ENCODE measurements around the gene FBXO2. TPM values are rescaled to one million over a fixed set of nuclear protein-coding genes. Genes with fewer than 3 reads are reported as not detected.

FBXO2 gene
- total RNA-seq, 8 experiments from 2014 or later: 0.42 to 7.6 (median 2.1) TPM

GRCh38 chr1:11657654-11658053 is 3.4 kb upstream of the FBXO2 start:
- Histone ChIP-seq H3K27ac (no peak overlapping the region), H3K4me1 (replicated peaks in 1 of 2) (peaks cover 7 to 9% of the 10 kb centered on the region in 2 donors), H3K4me3 (no peak overlapping the region)
- in situ Hi-C loops (cut with MboI; ENCODE audit: low pct_unique_long_range_greater_than_20kb in 2 of 9, low sequenced_read_pairs in 9 of 9, unreplicated experiment in 9 of 9): loop anchor here in 1 of 9 experiments (10.0 kb wide), 1 partner anchor 57 kb away; no protein-coding TSS in a partner anchor
- 70 to 100% (median 88%) methylated on average over 1 to 6 of the region's 6 CpGs for WGBS, 10 experiments
- no peak for ATAC-seq (replicated peaks in 6 of 8)

- peak overlapping the region; percentile 52 to 98 (median 73) for H3K4me3 ChIP-seq
- in situ Hi-C loops (cut with MboI; ENCODE audit: low pct_unique_long_range_greater_than_20kb in 2 of 9, low sequenced_read_pairs in 9 of 9, unreplicated experiment in 9 of 9): loop anchor here in 1 of 9 experiments (10.0 kb wide), 1 partner anchor 60 kb away; no protein-coding TSS in a partner anchor
- peak overlapping the region in 1 of 2 donors; percentile 16 for H3K27ac ChIP-seq
- ATAC-seq (replicated peaks in 6 of 8): peak in 5 of 8 experiments; percentile 2 to 41 (median 10)
- 0 to 57% (median 20%) methylated on average over 1 to 7 of the region's 45 CpGs; no CpG with 5 or more reads in 3 of the 10 experiments for WGBS, 10 experiments
- peaks cover 10 to 13% of the 10 kb centered on the region in 2 donors for H3K4me1 ChIP-seq (replicated peaks in 1 of 2)
Observed at GRCh38 chr1:11654939-11655808, 945 bp upstream of the FBXO2 start.

GRCh38 chr1:11653861-11654136 is 430 bp downstream of the FBXO2 start:
- ATAC-seq (replicated peaks in 6 of 8): peak in 3 of 8 experiments; percentile 0 to 1 (median 0)
- Histone ChIP-seq H3K4me3 (peak overlapping the region; percentile 52 to 98 (median 73)), H3K4me1 (replicated peaks in 1 of 2) (peaks cover 10 to 14% of the 10 kb centered on the region in 2 donors), H3K27ac (no peak overlapping the region)
- in situ Hi-C loops (cut with MboI; ENCODE audit: low pct_unique_long_range_greater_than_20kb in 2 of 9, low sequenced_read_pairs in 9 of 9, unreplicated experiment in 9 of 9): loop anchor here in 1 of 9 experiments (10.0 kb wide), 1 partner anchor 61 kb away; no protein-coding TSS in a partner anchor
- 20 to 79% (median 62%) methylated on average over 1 to 3 of the region's 7 CpGs; no CpG with 5 or more reads in 6 of the 10 experiments for WGBS, 10 experiments

- WGBS, 10 experiments: 100% methylated on average over 1 of the region's 17 CpGs; no CpG with 5 or more reads in 9 of the 10 experiments
- H3K27ac ChIP-seq: no peak overlapping the region
- H3K4me3 ChIP-seq: peak overlapping the region in 1 of 5 donors; percentile 98
- H3K4me1 ChIP-seq (replicated peaks in 1 of 2): peaks cover 10 to 19% of the 10 kb centered on the region in 2 donors
- in situ Hi-C loops (cut with MboI; ENCODE audit: low pct_unique_long_range_greater_than_20kb in 2 of 9, low sequenced_read_pairs in 9 of 9, unreplicated experiment in 9 of 9): loop anchor here in 1 of 9 experiments (10.0 kb wide), 1 partner anchor 62 kb away; no protein-coding TSS in a partner anchor
- ATAC-seq (replicated peaks in 6 of 8): no peak
Observed at GRCh38 chr1:11653101-11653860, 948 bp downstream of the FBXO2 start.

- 40 to 90% (median 80%) methylated on average over 1 to 8 of the region's 11 CpGs; no CpG with 5 or more reads in 3 of the 10 experiments for WGBS, 10 experiments
- ATAC-seq (replicated peaks in 6 of 8): no peak
- no peak overlapping the region for H3K27ac ChIP-seq
- no peak overlapping the region for H3K4me3 ChIP-seq
- in situ Hi-C loops (cut with MboI; ENCODE audit: low pct_unique_long_range_greater_than_20kb in 2 of 9, low sequenced_read_pairs in 9 of 9, unreplicated experiment in 9 of 9): loop anchor here in 1 of 9 experiments (10.0 kb wide), 1 partner anchor 63 kb away; no protein-coding TSS in a partner anchor
- H3K4me1 ChIP-seq (replicated peaks in 1 of 2): peaks cover 10 to 20% of the 10 kb centered on the region in 2 donors
Observed at GRCh38 chr1:11652203-11652780, 1.9 kb downstream of the FBXO2 start.

GRCh38 chr1:11651017-11651416 is 3.2 kb downstream of the FBXO2 start:
- in situ Hi-C loops (cut with MboI; ENCODE audit: low pct_unique_long_range_greater_than_20kb in 2 of 9, low sequenced_read_pairs in 9 of 9, unreplicated experiment in 9 of 9): loop anchor here in 1 of 9 experiments (10.0 kb wide), 1 partner anchor 64 kb away; no protein-coding TSS in a partner anchor
- Histone ChIP-seq H3K4me1 (replicated peaks in 1 of 2) (peaks cover 9 to 19% of the 10 kb centered on the region in 2 donors), H3K4me3 (no peak overlapping the region), H3K27ac (no peak overlapping the region)
- ATAC-seq (replicated peaks in 6 of 8): no peak
- WGBS, 10 experiments: 40 to 94% (median 77%) methylated on average over 1 to 4 of the region's 4 CpGs; no CpG with 5 or more reads in 3 of the 10 experiments

GRCh38 chr1:11650331-11650991 is 3.8 kb downstream of the FBXO2 start:
- 8 to 23% (median 12%) methylated on average over 3 to 42 of the region's 47 CpGs; no CpG with 5 or more reads in 4 of the 10 experiments for WGBS, 10 experiments
- Histone ChIP-seq H3K4me1 (replicated peaks in 1 of 2) (peaks cover 4 to 13% of the 10 kb centered on the region in 2 donors), H3K27ac (no peak overlapping the region), H3K4me3 (no peak overlapping the region)
- ATAC-seq (replicated peaks in 6 of 8): peak; percentile 20 to 74 (median 32)
- in situ Hi-C loops (cut with MboI; ENCODE audit: low pct_unique_long_range_greater_than_20kb in 2 of 9, low sequenced_read_pairs in 9 of 9, unreplicated experiment in 9 of 9): loop anchor here in 1 of 9 experiments (10.0 kb wide), 1 partner anchor 64 kb away; no protein-coding TSS in a partner anchor

GRCh38 chr1:11649624-11650330 is 4.5 kb downstream of the FBXO2 start:
- H3K4me1 ChIP-seq (replicated peaks in 1 of 2): peaks cover 2 to 11% of the 10 kb centered on the region in 2 donors
- no peak overlapping the region for H3K4me3 ChIP-seq
- ATAC-seq (replicated peaks in 6 of 8): peak in 2 of 8 experiments; percentile 9 to 13
- H3K27ac ChIP-seq: no peak overlapping the region
- in situ Hi-C loops (cut with MboI; ENCODE audit: low pct_unique_long_range_greater_than_20kb in 2 of 9, low sequenced_read_pairs in 9 of 9, unreplicated experiment in 9 of 9): loop anchor here in 8 of 9 experiments (10.0 to 25.0 kb wide), 7 partner anchors 65 to 615 kb away; partner anchors contain the start of genes MASP2 (in 4 of the 8) and DISP3 (in 1 of the 8)
- 5 to 50% (median 27%) methylated on average over 2 to 7 of the region's 21 CpGs; no CpG with 5 or more reads in 6 of the 10 experiments for WGBS, 10 experiments

- Histone ChIP-seq H3K27ac (no peak overlapping the region), H3K4me1 (replicated peaks in 1 of 2) (peaks cover 2 to 11% of the 10 kb centered on the region in 2 donors), H3K4me3 (no peak overlapping the region)
- no peak for ATAC-seq (replicated peaks in 6 of 8)
- WGBS, 10 experiments: 29 to 40% (median 37%) methylated on average over 1 to 5 of the region's 9 CpGs; no CpG with 5 or more reads in 7 of the 10 experiments
- in situ Hi-C loops (cut with MboI; ENCODE audit: low pct_unique_long_range_greater_than_20kb in 2 of 9, low sequenced_read_pairs in 9 of 9, unreplicated experiment in 9 of 9): loop anchor here in 8 of 9 experiments (10.0 to 25.0 kb wide), 6 partner anchors 162 to 614 kb away; partner anchors contain the start of genes MASP2 (in 4 of the 8) and DISP3 (in 1 of the 8)
Observed at GRCh38 chr1:11649237-11649623, 5.0 kb downstream of the FBXO2 start.

- no peak overlapping the region for H3K4me3 ChIP-seq
- peaks cover 2 to 11% of the 10 kb centered on the region in 2 donors for H3K4me1 ChIP-seq (replicated peaks in 1 of 2)
- ATAC-seq (replicated peaks in 6 of 8): peak in 6 of 8 experiments; percentile 8 to 38 (median 21)
- H3K27ac ChIP-seq: no peak overlapping the region
- WGBS, 10 experiments: 27 to 36% (median 31%) methylated on average over 9 to 11 of the region's 30 CpGs; no CpG with 5 or more reads in 7 of the 10 experiments
- in situ Hi-C loops (cut with MboI; ENCODE audit: low pct_unique_long_range_greater_than_20kb in 2 of 9, low sequenced_read_pairs in 9 of 9, unreplicated experiment in 9 of 9): loop anchor here in 8 of 9 experiments (10.0 to 25.0 kb wide), 6 partner anchors 161 to 614 kb away; partner anchors contain the start of genes MASP2 (in 4 of the 8) and DISP3 (in 1 of the 8)
Observed at GRCh38 chr1:11648732-11649158, 5.5 kb downstream of the FBXO2 start.

GRCh38 chr1:11648039-11648438 is 6.2 kb downstream of the FBXO2 start:
- Histone ChIP-seq H3K4me3 (no peak overlapping the region), H3K27ac (no peak overlapping the region), H3K4me1 (replicated peaks in 1 of 2) (peaks cover 2 to 11% of the 10 kb centered on the region in 2 donors)
- in situ Hi-C loops (cut with MboI; ENCODE audit: low pct_unique_long_range_greater_than_20kb in 2 of 9, low sequenced_read_pairs in 9 of 9, unreplicated experiment in 9 of 9): loop anchor here in 8 of 9 experiments (10.0 to 25.0 kb wide), 6 partner anchors 161 to 613 kb away; partner anchors contain the start of genes MASP2 (in 4 of the 8) and DISP3 (in 1 of the 8)
- ATAC-seq (replicated peaks in 6 of 8): no peak
- 0 to 91% (median 80%) methylated on average over 1 to 6 of the region's 6 CpGs; no CpG with 5 or more reads in 4 of the 10 experiments for WGBS, 10 experiments
